Activated T-helper 9 cell treated with anti-CD3 and anti-CD28 coated beads, Interleukin-2, amount 50 U/mL, for 16 hours (primary cell): ENCODE results near the gene DNAJB6.
"Not testable (repeated sequence)": the region's sequence is repeated elsewhere in the genome, so short reads cannot be mapped to it uniquely, and the experiment has no call there.

Source experiments
- DNase-seq: peaks from one replicate; pipeline ENCODE4 v3.0.0-alpha.2; 2020; ENCODE audit warnings: low read depth

Gene DNAJB6

GRCh38 chr7:157323401-157323800 lies 13.4 kb upstream of the DNAJB6 start:
- no peak for DNase-seq

- DNase-seq, result no peak
Measured at GRCh38 chr7:157329447-157329846, 7.4 kb upstream of the DNAJB6 start.

- DNase-seq, result not testable (repeated sequence)
Measured at GRCh38 chr7:157330567-157330966, 6.2 kb upstream of the DNAJB6 start.

- not testable (repeated sequence) for DNase-seq
Measured at GRCh38 chr7:157331049-157331448, 5.8 kb upstream of the DNAJB6 start.

DNA sequence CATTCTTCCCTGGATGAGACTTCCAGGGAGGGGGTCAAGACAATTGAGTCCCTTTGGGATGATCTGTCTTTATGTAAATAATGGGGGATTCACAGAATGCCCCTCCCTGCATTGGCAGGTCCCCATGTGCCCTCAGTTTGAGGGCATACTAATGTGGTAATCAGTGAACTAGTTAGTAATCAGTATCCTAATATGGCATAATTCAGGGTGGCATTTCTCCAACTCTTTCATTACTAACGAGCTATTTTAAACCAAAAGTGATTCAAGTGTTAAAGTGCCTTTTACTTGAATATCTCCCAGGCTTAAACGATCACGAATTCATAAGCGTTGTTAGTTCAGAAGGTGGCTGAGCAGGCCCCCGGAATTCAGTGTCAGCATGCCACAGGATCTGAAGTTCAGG lies 1.6 kb upstream of the DNAJB6 start:
- DNase-seq, result no peak

GRCh38 chr7:157335991-157336382 lies 817 bp upstream of the DNAJB6 start:
- no peak for DNase-seq

DNA sequence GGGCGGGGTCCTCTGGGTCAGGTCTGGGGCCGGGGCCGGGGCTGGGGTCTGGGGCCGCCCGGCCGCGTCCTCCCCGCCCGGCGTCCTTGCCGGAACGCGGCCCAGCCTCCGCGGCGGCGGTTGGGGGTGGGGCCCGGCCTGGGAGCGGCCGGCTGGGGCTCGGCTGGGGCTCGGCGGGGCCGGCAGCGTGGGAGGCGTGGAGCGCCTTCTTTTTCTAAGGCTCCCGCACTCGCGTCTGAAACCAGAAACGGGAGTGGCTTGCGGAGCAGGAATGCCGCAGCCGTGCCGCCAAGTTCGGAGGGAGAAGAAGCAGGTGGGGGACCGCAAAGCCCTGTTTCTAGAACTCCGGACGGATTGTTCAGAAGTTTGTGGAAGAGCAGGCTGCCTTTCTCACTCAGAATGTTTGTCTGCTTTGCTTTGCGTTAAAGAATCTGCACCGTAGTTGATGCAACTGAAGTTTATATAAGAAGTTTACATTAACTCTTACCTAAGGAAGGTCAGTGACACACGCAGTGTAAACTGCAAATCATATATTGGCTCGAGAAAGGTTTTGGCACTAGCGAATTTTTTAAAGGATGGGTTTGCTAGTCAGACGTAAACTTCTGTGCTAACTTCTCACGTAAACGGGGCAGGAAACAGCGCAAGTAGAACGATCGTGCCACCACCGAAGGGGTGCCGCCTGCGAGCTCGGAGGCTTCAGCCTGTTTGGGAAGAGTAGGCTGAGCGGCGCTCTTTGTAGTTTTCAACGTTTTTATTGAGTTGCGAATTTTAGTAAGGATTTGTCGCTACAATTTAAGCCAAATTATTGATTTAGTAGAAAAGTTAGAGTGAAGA lies 729 bp downstream of the DNAJB6 start:
- peak; percentile 60 for DNase-seq

GRCh38 chr7:157339777-157340677 lies 3.2 kb downstream of the DNAJB6 start:
- DNase-seq, result peak; percentile 49

DNA sequence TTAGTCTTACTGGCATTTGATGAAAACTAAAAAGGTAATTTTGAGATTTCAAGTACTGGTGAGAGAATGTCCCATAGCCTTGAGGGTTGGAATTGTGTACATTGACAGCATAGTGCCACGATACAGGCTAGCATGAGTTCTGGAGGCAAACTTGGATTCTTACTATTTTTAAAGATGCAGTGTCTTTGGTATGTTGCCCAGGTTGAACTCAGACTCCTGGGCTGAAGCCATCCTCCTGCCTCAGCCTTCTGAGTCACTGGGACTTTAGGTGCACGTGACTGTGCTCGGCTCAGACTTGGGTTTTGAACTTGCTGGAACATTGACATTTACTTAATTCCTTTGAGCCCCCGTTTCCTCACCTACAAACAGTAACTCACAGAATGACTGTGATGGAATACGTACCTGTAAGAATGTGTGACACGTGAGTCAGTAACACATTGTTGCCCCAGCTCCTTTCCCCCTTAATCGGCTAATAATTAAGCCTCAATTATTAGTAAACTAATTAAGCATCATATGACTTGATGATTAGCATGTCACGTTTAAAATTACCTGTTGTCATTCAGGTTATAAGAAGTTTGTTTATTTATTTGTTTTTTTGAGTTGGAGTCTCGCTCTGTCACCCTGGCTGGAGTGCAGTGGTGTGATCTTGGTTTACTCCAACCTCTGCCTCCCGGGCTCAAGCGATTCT lies 10.6 kb downstream of the DNAJB6 start:
- DNase-seq, result no peak

DNA sequence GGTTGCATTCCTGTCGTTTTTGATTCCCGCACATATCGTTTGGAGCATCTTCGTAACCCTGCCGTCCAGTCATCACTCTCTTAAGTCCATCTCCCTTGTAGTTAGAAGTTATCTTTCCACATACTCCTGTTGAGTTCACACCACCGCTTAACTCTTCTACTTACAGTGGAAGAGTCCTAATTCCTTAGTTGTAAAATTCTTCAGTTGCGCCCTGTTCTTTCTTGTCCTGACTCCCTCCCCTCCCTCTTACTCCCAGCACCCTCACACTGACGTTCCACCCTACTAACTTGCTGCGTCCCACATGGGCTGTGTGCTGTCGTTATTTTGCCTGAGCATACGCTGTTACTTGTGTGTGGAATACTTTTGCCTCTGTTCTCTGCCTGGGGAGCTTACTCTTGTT lies 11.7 kb downstream of the DNAJB6 start:
- DNase-seq, result no peak

DNA sequence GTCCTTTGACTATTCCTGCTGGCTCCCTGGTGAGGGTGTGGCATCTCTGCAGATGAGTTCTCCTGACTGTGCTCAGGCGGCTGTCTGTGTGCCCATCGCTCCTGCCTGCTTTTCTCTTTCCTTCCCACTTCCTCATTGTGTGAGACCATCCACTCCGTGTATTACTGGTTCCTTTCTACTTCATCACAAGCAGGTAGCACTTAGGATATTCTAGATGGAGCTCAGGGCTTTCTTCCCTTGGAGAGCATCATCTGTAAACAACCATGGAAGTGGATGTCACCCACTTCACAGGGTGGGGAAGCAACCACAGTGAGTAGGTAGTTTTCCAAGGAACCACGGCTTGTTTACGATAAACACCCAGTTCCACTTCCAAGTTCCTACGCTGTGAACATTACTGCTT lies 15.7 kb downstream of the DNAJB6 start:
- DNase-seq, result no peak

DNA sequence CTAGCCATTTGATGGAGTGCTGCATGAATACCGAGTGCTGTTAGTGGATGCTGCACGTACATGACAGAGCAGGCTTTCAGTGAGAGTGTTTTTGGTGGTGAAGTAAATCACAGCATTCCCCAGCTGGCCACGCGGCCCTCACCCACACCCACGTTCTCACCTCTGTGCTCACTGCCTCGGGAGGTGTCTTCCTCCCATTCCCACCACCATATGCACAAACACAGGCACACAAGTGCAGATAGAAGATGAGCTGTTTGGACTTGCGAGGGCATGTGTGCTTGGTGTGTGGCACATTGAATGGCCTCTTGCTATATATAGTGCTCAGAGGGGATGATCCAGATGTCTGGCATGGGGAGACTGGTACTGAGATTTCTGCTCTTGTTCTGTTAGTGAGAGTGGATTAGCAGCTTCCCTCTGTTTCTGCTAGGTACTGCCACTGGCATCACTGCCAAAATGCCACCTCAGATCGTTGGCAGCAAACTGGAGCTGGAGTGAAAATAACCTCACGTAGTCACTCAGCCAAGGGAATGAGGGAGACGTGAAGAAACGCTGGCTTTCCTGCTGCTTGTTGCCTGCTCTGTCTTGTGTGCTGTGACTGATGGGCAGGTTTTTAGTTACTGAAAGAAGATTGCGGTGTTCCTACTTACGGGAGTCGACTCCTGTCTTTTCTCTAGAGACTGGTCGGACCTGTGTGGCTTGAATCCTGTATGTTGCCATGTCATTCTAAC lies 19.1 kb downstream of the DNAJB6 start:
- DNase-seq, result no peak

DNA sequence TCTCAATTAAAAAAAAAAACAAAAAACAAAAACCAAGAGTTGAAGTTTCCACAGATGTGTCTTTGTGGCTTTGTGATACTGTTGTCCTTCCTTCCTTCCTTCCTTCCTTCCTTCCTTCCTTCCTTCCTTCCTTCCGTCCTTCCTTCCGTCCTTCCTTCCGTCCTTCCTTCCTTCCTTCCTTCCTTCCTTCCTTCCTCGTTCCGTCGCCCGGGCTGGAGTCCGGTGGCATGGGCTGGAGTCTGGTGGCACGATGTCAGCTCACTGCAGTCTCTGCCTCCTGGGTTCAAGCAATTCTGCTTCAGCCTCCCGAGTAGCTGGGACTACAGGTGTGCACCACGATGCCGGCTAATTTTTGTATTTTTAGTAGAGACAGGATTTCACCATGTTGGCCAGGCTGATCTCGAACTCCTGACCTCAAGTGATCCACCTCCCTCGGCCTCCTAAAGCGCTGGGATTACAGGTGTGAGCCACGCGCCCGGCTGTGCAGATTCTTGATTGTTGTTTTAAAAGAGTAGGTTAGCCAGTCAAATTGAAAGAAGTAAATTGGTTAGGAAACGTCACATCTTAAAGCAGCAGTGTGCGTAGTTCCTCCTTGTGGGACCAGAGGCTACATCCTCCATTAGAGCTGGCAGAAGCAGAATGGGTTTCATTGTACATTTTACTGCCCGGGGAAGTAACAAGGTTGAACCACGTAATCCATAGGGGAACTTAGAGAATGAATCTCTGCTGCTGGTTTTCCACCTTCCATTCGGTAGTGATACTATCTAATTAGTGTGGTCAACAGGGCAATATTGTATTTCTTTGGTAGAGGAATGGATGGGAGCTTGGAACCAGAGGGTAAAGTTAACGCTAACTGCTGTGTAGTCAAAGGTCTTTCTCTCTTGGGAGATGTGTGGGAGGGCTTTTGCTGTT lies 20.6 kb downstream of the DNAJB6 start:
- no peak for DNase-seq

DNA sequence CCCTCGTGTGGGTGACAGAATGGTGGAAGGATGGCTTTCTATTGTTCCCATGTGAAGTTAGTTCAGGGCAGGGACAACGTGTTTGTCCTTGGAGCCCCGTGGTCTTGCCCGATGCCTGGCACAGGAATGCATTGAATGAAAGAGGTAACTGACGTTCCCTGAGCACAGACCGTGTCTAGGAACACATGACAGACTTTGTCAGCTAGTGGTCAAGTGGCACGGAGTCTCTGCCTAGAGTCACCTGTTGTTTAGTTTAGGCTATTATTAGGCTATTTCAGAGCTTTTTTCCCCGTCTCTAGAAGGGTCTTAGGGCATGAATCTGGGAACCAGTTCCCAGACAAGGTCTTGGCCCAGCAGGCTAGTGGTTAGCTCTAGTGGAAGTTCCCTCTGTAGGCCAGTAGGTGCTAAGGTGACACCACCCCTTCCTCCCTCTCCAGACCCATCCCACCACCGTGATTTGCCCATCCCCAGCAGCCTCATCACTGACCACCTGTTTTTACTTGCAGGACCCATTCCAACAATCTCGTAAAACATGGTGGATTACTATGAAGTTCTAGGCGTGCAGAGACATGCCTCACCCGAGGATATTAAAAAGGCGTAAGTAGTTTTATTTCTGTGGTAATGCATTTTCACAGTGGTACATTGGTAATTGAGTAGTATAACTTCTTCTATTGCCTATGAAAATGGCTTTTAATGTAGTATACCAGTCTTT lies 21.4 kb downstream of the DNAJB6 start:
- DNase-seq, result no peak

GRCh38 chr7:157358753-157359096 lies 21.9 kb downstream of the DNAJB6 start:
- DNase-seq, result no peak

DNA sequence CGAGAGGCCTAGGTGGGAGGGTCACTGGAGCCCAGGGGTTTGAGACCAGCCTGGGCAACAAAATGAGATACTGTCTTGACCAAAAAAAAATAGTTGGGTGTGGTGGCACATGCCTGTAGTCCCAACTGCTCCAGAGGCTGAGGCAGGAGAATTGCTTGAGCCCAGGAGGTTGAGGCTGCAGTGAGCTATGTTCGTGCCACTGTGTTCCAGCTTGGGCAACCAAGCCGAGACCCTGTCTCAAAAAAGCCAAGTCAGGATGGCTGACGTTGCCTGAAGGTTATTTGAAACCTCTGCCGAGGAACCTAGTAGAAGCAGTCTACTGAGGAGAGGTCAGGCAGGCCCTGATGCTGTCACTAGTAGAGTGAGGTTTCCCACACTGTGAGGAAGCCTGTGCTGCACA lies 22.8 kb downstream of the DNAJB6 start:
- DNase-seq, result no peak

DNA sequence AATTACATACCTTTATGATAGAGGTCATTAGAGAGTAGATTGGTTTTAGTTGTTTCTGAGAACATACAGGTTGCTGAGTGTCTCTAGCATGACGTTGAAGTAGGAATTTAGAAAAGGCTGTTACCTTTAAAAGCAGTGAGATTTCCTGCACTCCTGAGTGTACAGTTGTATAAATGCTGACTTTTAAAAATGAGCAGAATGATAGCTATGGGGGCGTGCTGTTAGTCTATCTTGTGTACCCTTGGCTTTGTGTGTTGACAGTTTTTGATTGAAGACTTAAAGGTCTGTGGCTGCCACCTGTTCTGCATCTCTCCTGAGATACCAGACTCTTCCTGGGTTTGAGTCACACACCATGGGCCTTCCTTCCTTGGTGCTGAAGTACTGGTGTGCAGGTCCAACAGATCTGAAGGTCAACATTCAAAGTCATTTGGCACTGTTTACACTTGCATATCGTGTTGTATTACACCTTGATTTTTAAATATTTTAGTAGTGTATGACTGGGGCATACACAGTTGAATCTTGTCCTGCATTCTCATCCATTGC lies 23.8 kb downstream of the DNAJB6 start:
- DNase-seq, result no peak

- no peak for DNase-seq
Measured at GRCh38 chr7:157361537-157361936, 24.7 kb downstream of the DNAJB6 start.

- DNase-seq, result no peak
Measured at GRCh38 chr7:157362729-157363128, 25.9 kb downstream of the DNAJB6 start.

DNA sequence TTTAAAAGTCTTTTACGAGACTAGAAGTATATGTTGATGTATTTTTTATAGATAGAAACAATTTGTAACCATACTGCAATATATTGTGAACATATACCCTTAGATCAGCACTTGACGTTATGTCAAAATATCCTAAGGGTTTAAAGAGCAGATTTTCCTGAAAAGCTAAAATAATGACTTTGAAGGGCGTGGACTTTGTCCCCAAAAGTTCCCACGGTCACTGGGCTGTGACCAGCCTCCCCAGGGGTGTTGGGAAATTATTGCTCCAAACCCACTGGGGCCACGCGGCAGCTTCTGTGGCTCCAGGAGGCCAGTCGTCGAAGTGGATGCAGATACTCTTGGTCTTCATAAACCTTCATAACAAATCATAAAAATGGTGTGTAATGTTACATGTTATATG lies 29.9 kb downstream of the DNAJB6 start:
- DNase-seq, result no peak
